GM12878 (cell line): ENCODE data around the gene SPRY1. TPM values are rescaled to one million over a fixed set of nuclear protein-coding genes. Genes with fewer than 3 reads are reported as not detected.

ENCODE experiments used
- ATAC-seq: fragments of 200-7000 bp; cut with Tn5 transposase; 3 replicates; pipeline ENCODE4 v1.9.1; 2020; ENCODE audit warnings: mild to moderate bottlenecking, moderate library complexity
- BruUV-seq: library from RNA; stranded (reverse); fragments of 400-500 nt; replicated peaks from 2 replicates; lab custom pipeline; 2021; lab: Mats Ljungman, UMichigan
- CTCF ChIA-PET: fragments of 300-600 bp; sonication (Branson Sonifier 250); formaldehyde crosslinking; extraction: SDS; loops from one replicate; lab custom pipeline; 2021; ENCODE audit warnings: inconsistent platforms; lab: Yijun Ruan, JAX
- POLR2A ChIA-PET: fragments of 350-600 bp; formaldehyde crosslinking; extraction: SDS; loops from one replicate; lab custom pipeline; 2021; ENCODE audit warnings: inconsistent platforms; lab: Charles Lee
- RAD21 ChIA-PET: fragments of 300-600 bp; sonication (Branson Sonifier 250); formaldehyde crosslinking; loops from one replicate; lab custom pipeline; 2023; ENCODE audit warnings: antibody characterized with exemption; ENCODE audit not compliant: unreplicated experiment; lab: Charles Lee
- SMC1A ChIA-PET: fragments of 300-600 bp; sonication (Branson Sonifier 250); formaldehyde crosslinking; loops from one replicate; lab custom pipeline; 2023; ENCODE audit not compliant: unreplicated experiment, uncharacterized antibody; lab: Charles Lee
- DNase-seq: peaks from one replicate; pipeline ENCODE4 v3.0.0-alpha.2; 2011; ENCODE audit warnings: low read depth, low spot score
- FAIRE-seq: peaks from 3 replicates; lab custom pipeline; 2011; peaks lifted over from hg19 to GRCh38; lab: Jason Lieb, UNC
- H2AFZ ChIP-seq: 2 replicates; pipeline ENCODE4 v1.6.0; 2011; ENCODE audit warnings: low read depth, low read length, control low read depth; ENCODE audit not compliant: control insufficient read depth
- H3K27ac ChIP-seq: 2 replicates; pipeline ENCODE4 v1.5.1; 2011; ENCODE audit warnings: control low read depth; ENCODE audit not compliant: control insufficient read depth, insufficient read depth
- H3K27me3 ChIP-seq, 2 experiments: replicated peaks in 1 of 2; 2 replicates each; pipeline versions ENCODE4 v1.6.0 to v1.6.1; 2011; ENCODE audit warnings: low read length in 1 of 2; ENCODE audit not compliant: control insufficient read depth in 2 of 2, insufficient read depth in 2 of 2
- H3K36me3 ChIP-seq, 2 experiments: 2 replicates each; pipeline ENCODE4 v1.5.1; 2011; ENCODE audit warnings: low read length in 1 of 2; ENCODE audit not compliant: control insufficient read depth in 2 of 2, insufficient read depth in 2 of 2
- H3K4me1 ChIP-seq: 2 replicates; pipeline ENCODE4 v1.6.1; 2011; ENCODE audit warnings: mild to moderate bottlenecking, low read length, moderate library complexity, mixed read lengths; ENCODE audit not compliant: control insufficient read depth, insufficient read depth
- H3K4me2 ChIP-seq: 2 replicates; pipeline ENCODE4 v1.6.0; 2011; ENCODE audit warnings: control low read depth; ENCODE audit not compliant: control insufficient read depth, insufficient read depth
- H3K4me3 ChIP-seq: fragments of 200-600 bp; sonication (generic); 2 replicates; pipeline ENCODE4 v1.5.1; 2016
- H3K79me2 ChIP-seq: 2 replicates; pipeline ENCODE4 v1.6.0; 2011; ENCODE audit warnings: low read length; ENCODE audit not compliant: control insufficient read depth, insufficient read depth
- H3K9ac ChIP-seq: 2 replicates; pipeline ENCODE4 v1.8.0; 2011; ENCODE audit warnings: low read length, control low read depth, mixed read lengths; ENCODE audit not compliant: control insufficient read depth, insufficient read depth
- H3K9me3 ChIP-seq: replicated peaks from 3 replicates; pipeline ENCODE4 v1.5.1; 2011; ENCODE audit warnings: mild to moderate bottlenecking, low read length; ENCODE audit not compliant: control insufficient read depth, insufficient read depth
- H4K20me1 ChIP-seq: 2 replicates; pipeline ENCODE4 v1.6.0; 2011; ENCODE audit not compliant: control insufficient read depth, insufficient read depth
- BACH1 ChIP-seq: fragments of 450-650 bp; IDR thresholded peaks from 2 replicates; pipeline ENCODE4 v1.6.1; 2017; ENCODE audit warnings: mild to moderate bottlenecking, borderline replicate concordance
- CBFB ChIP-seq: IDR thresholded peaks from 2 replicates; pipeline ENCODE4 v1.6.1; 2016; ENCODE audit warnings: antibody characterized with exemption, low read depth
- CEBPB ChIP-seq, 2 experiments: fragments of 150-350 bp in 1 of 2; IDR thresholded peaks; 2 replicates each; pipeline ENCODE4 v1.6.1; 2012 to 2014; ENCODE audit warnings: low read depth in 2 of 2, low read length in 2 of 2, borderline replicate concordance in 1 of 2, inconsistent platforms in 1 of 2
- MAX ChIP-seq: IDR thresholded peaks from 2 replicates; pipeline ENCODE4 v1.6.1; 2012; ENCODE audit warnings: low read depth, low read length, improper control_type of control experiment
- MEF2A ChIP-seq: IDR thresholded peaks from 2 replicates; pipeline ENCODE4 v1.6.1; 2011; ENCODE audit warnings: low read depth, mild to moderate bottlenecking, low read length, moderate library complexity; ENCODE audit not compliant: insufficient read depth
- MLLT1 ChIP-seq: fragments of 450-650 bp; IDR thresholded peaks from 2 replicates; pipeline ENCODE4 v1.6.1; 2016; ENCODE audit warnings: mild to moderate bottlenecking
- MTA3 ChIP-seq: IDR thresholded peaks from 2 replicates; pipeline ENCODE4 v1.6.1; 2012; ENCODE audit warnings: low read length, inconsistent platforms, borderline replicate concordance
- NFIC ChIP-seq: IDR thresholded peaks from 2 replicates; pipeline ENCODE4 v1.6.1; 2012; ENCODE audit warnings: low read depth, mild to moderate bottlenecking, inconsistent platforms, low read length, moderate library complexity
- PAX8 ChIP-seq: fragments of 450-650 bp; IDR thresholded peaks from 2 replicates; pipeline ENCODE4 v1.6.1; 2017; ENCODE audit warnings: mild to moderate bottlenecking, moderate library complexity
- SREBF1 ChIP-seq: IDR thresholded peaks from 2 replicates; pipeline ENCODE4 v1.6.1; 2012; ENCODE audit warnings: mild to moderate bottlenecking, low read length
- STAT3 ChIP-seq: IDR thresholded peaks from 2 replicates; pipeline ENCODE4 v1.6.1; 2011; ENCODE audit warnings: low read depth, low read length, improper control_type of control experiment
- ZBTB33 ChIP-seq: fragments of 450-650 bp; IDR thresholded peaks from 2 replicates; pipeline ENCODE4 v1.6.1; 2017; ENCODE audit warnings: mild to moderate bottlenecking
- WGBS: methylation state at CpG from one replicate; pipeline ENCODE4 v1.1.6; 2016; ENCODE audit warnings: low lambda C conversion rate; ENCODE audit not compliant: insufficient replicate concordance, insufficient coverage; ENCODE audit errors: missing lambda C conversion rate; 5-methylcytosine and 5-hydroxymethylcytosine counted together
- in situ Hi-C: fragments of 300-500 bp; cut with MboI; formaldehyde crosslinking; loops from 9 replicates; pipeline ENCODE4 v1.14.3; 2018; ENCODE audit warnings: mixed read lengths
- intact Hi-C: fragments of 100-400 bp; cut with micrococcal nuclease; formaldehyde crosslinking; loops from one replicate; pipeline ENCODE4 v1.14.2; 2022; ENCODE audit not compliant: unreplicated experiment
- polyA plus RNA-seq, 11 experiments: library from polyadenylated mRNA; depleted of rRNA in 4 of 11; unstranded in 6 of 11; stranded (reverse) in 5 of 11; fragments of >200 nt; fragmentation: Nextera tagmentation in 4 of 11; fragmentation: Illumina TruSeq in 1 of 11; extraction: Ambion mirVana in 4 of 11; extraction: Trizol in 1 of 11; gene quantifications; 1 replicate in 1 of 11; 2 replicates in 10 of 11; pipeline versions ENCODE4 v1.2.1 to v1.2.3, GENCODE V29; 2011 to 2016; ENCODE audit warnings: inconsistent platforms in 2 of 11, missing spikeins in 2 of 11, low read depth in 1 of 11
- total RNA-seq, 4 experiments: library from RNA; depleted of rRNA in 3 of 4; stranded (reverse); fragments of >200 nt in 3 of 4; fragmentation: Illumina TruSeq in 1 of 4; extraction: Trizol in 1 of 4; gene quantifications; 2 replicates each; pipeline versions ENCODE4 v1.2.1 to v1.2.3, GENCODE V29; 2013 to 2021

Gene SPRY1
- total and polyA plus RNA-seq, 10 of the 15 experiments (the other 5 are each of a cell fraction or from before 2014, with no cell fraction given): 0.05 to 5.7 (median 0.23) TPM; not detected in 2

GRCh38 chr4:123411514-123411913 lies 14.9 kb downstream of the SPRY1 start:
- ATAC-seq (no peak), FAIRE-seq (no peak), DNase-seq (no peak)
- peak overlapping the region; percentile 34; the same call in 1 of the 2 replicates for H3K27ac ChIP-seq
- no peak overlapping the region for H3K9ac ChIP-seq
- H4K20me1 ChIP-seq: no peaks in the 10 kb centered on the region
- in situ Hi-C loops (no loop called here), intact Hi-C loops (no loop called here)
- no peaks in the 10 kb centered on the region for H3K36me3 ChIP-seq
- no peaks in the 10 kb centered on the region for H3K9me3 ChIP-seq
- BruUV-seq: no TSS peak
- H2AFZ ChIP-seq: no peak overlapping the region
- ChIA-PET RAD21 (interaction anchor here (1.3 to 7.6 kb wide), 3 partner anchors 13 to 153 kb away, joined by 4 to 66 read pairs (median 5); partner anchors contain the start of gene SPRY1), CTCF (interaction anchor here (0.6 to 6.6 kb wide), 10 partner anchors 10 to 1906 kb away, joined by 3 to 67 read pairs (median 4); partner anchors contain the start of gene SPRY1), SMC1A (interaction anchor here (0.8 to 5.7 kb wide), 10 partner anchors 10 to 261 kb away, joined by 3 to 45 read pairs (median 6); partner anchors contain the start of gene SPRY1), POLR2A (interaction anchor here (0.6 to 3.0 kb wide), 3 partner anchors 11 to 143 kb away, joined by 3 to 21 read pairs (median 3); no protein-coding TSS in a partner anchor)
- no peaks in the 10 kb centered on the region for H3K79me2 ChIP-seq
- 97% methylated on average over 4 of the region's 5 CpGs for WGBS
- H3K4me2 ChIP-seq: no peak overlapping the region
- peaks cover 17% of the 10 kb centered on the region for H3K4me1 ChIP-seq
- H3K4me3 ChIP-seq: no peak overlapping the region
- H3K27me3 ChIP-seq: no peaks in the 10 kb centered on the region
- TF ChIP-seq MLLT1 (0 out of 2 replicates have a peak, but pooled peaks have one; percentile 6), MTA3 (no peak)

- ChIA-PET RAD21 (interaction anchor here (1.3 to 7.6 kb wide), 3 partner anchors 13 to 153 kb away, joined by 4 to 66 read pairs (median 5); partner anchors contain the start of gene SPRY1), POLR2A (interaction anchor here (0.6 to 3.0 kb wide), 2 partner anchors 12 to 142 kb away, joined by 3 to 21 read pairs; no protein-coding TSS in a partner anchor), CTCF (interaction anchor here (0.6 to 6.6 kb wide), 8 partner anchors 9 to 1906 kb away, joined by 3 to 67 read pairs (median 4); partner anchors contain the start of gene SPRY1), SMC1A (interaction anchor here (0.8 to 5.7 kb wide), 10 partner anchors 10 to 260 kb away, joined by 3 to 45 read pairs (median 6); partner anchors contain the start of gene SPRY1)
- no peaks in the 10 kb centered on the region for H3K9me3 ChIP-seq
- H3K79me2 ChIP-seq: no peaks in the 10 kb centered on the region
- H3K4me2 ChIP-seq: peak overlapping the region; percentile 77
- in situ Hi-C loops: no loop called here
- no TSS peak for BruUV-seq
- peaks cover 17% of the 10 kb centered on the region for H3K4me1 ChIP-seq
- no peak overlapping the region for H3K4me3 ChIP-seq
- peak; percentile 66 for DNase-seq
- H3K27me3 ChIP-seq: no peaks in the 10 kb centered on the region
- peak overlapping the region; percentile 37; the same call in 1 of the 2 replicates for H2AFZ ChIP-seq
- H3K9ac ChIP-seq: no peak overlapping the region
- no peaks in the 10 kb centered on the region for H3K36me3 ChIP-seq
- peak; percentile 90 for ATAC-seq
- no peaks in the 10 kb centered on the region for H4K20me1 ChIP-seq
- WGBS: 0% methylated on average over 1 of the region's 1 CpG
- peak; percentile 49 for FAIRE-seq
- peak overlapping the region; percentile 34; the same call in 1 of the 2 replicates for H3K27ac ChIP-seq
- intact Hi-C loops: no loop called here
- TF ChIP-seq SREBF1: no peak
- TF ChIP-seq PAX8: no peak
- TF ChIP-seq MAX: no peak
- TF ChIP-seq BACH1: no peak
- no peak for TF ChIP-seq CEBPB (IDR thresholded peaks at IDR 0.05; ENCODE audit: borderline replicate concordance in 1 of 2, low read depth in 2 of 2, low read length in 2 of 2)
- 0 out of 2 replicates have a peak, but pooled peaks have one; percentile 47 for TF ChIP-seq NFIC
- TF ChIP-seq STAT3: no peak
- TF ChIP-seq MEF2A: peak; percentile 83
- no peak for TF ChIP-seq ZBTB33
- no peak for TF ChIP-seq CBFB
Observed at GRCh38 chr4:123412091-123412505, 15.5 kb downstream of the SPRY1 start.
